A549 (cell line): Measurements from ENCODE around the gene IL17B.

Experiments used
- CHD2 ChIP-seq: fragments of 150-350 bp; IDR thresholded peaks from 2 replicates; pipeline ENCODE4 v1.6.1; 2014; ENCODE audit warnings: low read length; ENCODE audit not compliant: partially characterized antibody
- CTCF ChIP-seq: fragments of >200 bp; sonication (Bioruptor Twin); formaldehyde crosslinking; IDR thresholded peaks from 3 replicates; pipeline ENCODE4 v1.5.1; 2016
- EP300 ChIP-seq, 2 experiments: fragments of >200 bp; sonication (Bioruptor Twin); formaldehyde crosslinking; IDR thresholded peaks; 2 replicates in 1 of 2; 3 replicates in 1 of 2; pipeline ENCODE4 v1.6.1; 2016 to 2017
- FOSL2 ChIP-seq, 2 experiments: fragments of 450-650 bp in 1 of 2; fragments of >200 bp in 1 of 2; sonication (Bioruptor Twin) in 1 of 2; formaldehyde crosslinking; IDR thresholded peaks; 2 replicates each; pipeline versions ENCODE4 v1.5.0 to v1.6.1; 2016 to 2020; ENCODE audit warnings: mild to moderate bottlenecking in 1 of 2, moderate library complexity in 1 of 2
- JUNB ChIP-seq: fragments of >200 bp; sonication (Bioruptor Twin); formaldehyde crosslinking; IDR thresholded peaks from 2 replicates; pipeline ENCODE4 v1.6.1; 2016
- KDM1A ChIP-seq: fragments of 200-600 bp; sonication (generic); IDR thresholded peaks from 2 replicates; pipeline ENCODE4 v1.6.1; 2016; ENCODE audit warnings: low read depth, mild to moderate bottlenecking
- MAZ ChIP-seq: fragments of 150-350 bp; IDR thresholded peaks from 2 replicates; pipeline ENCODE4 v1.6.1; 2014; ENCODE audit warnings: antibody characterized with exemption, low read depth, low read length, borderline replicate concordance
- NR3C1 ChIP-seq: fragments of >200 bp; sonication (Bioruptor Twin); formaldehyde crosslinking; IDR thresholded peaks from 3 replicates; pipeline ENCODE4 v1.6.1; 2017
- PBX3 ChIP-seq: IDR thresholded peaks from 2 replicates; pipeline ENCODE4 v1.6.1; 2012
- PHF8 ChIP-seq: fragments of 200-600 bp; sonication (generic); IDR thresholded peaks from 2 replicates; pipeline ENCODE4 v1.6.1; 2016; ENCODE audit warnings: low read depth, mild to moderate bottlenecking, antibody characterized with exemption, moderate library complexity, borderline replicate concordance
- POLR2A ChIP-seq: IDR thresholded peaks from 2 replicates; pipeline ENCODE4 v1.6.1; 2012; ENCODE audit warnings: mild to moderate bottlenecking, low read length
- RFX5 ChIP-seq: fragments of 450-650 bp; IDR thresholded peaks from 2 replicates; pipeline ENCODE4 v1.7.1; 2014; ENCODE audit warnings: antibody characterized with exemption, mild to moderate bottlenecking, moderate library complexity
- TP53 ChIP-seq: fragments of 250-450 bp; sonication (Bioruptor Pico); IDR thresholded peaks from 2 replicates; pipeline ENCODE4 v1.5.0; 2021; ENCODE audit warnings: mild to moderate bottlenecking, moderate library complexity
- TF ChIP-seq, protein P1 (sequence below): fragments of 450-650 bp; IDR thresholded peaks from 2 replicates; pipeline ENCODE4 v1.6.1; 2014; ENCODE audit warnings: antibody characterized with exemption

GRCh38 chr5:149427374-149427773, 48.3 kb upstream of the IL17B start:
- TF ChIP-seq CTCF (no peak), JUNB (no peak), KDM1A (no peak), RFX5 (no peak), PHF8 (no peak), MAZ (no peak), NR3C1 (no peak), TP53 (CRISPR knock-in tag) (no peak), FOSL2 (IDR thresholded peaks at IDR 0.05) (no peak), FOSL2 (CRISPR knock-in tag; IDR thresholded peaks at IDR 0.05) (no peak), CHD2 (no peak), EP300 (IDR thresholded peaks at IDR 0.05) (no peak), POLR2A (no peak), PBX3 (no peak)
- TF ChIP-seq, protein P1, sequence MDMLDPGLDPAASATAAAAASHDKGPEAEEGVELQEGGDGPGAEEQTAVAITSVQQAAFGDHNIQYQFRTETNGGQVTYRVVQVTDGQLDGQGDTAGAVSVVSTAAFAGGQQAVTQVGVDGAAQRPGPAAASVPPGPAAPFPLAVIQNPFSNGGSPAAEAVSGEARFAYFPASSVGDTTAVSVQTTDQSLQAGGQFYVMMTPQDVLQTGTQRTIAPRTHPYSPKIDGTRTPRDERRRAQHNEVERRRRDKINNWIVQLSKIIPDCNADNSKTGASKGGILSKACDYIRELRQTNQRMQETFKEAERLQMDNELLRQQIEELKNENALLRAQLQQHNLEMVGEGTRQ: no peak
